NCI-H187 (cell line): ENCODE measurements around the gene SYNDIG1.

Experiments
- DNase-seq, 2 experiments: peaks; one replicate each; lab custom pipeline; 2025; lab: John Stamatoyannopoulos, UW

SYNDIG1 gene

DNA sequence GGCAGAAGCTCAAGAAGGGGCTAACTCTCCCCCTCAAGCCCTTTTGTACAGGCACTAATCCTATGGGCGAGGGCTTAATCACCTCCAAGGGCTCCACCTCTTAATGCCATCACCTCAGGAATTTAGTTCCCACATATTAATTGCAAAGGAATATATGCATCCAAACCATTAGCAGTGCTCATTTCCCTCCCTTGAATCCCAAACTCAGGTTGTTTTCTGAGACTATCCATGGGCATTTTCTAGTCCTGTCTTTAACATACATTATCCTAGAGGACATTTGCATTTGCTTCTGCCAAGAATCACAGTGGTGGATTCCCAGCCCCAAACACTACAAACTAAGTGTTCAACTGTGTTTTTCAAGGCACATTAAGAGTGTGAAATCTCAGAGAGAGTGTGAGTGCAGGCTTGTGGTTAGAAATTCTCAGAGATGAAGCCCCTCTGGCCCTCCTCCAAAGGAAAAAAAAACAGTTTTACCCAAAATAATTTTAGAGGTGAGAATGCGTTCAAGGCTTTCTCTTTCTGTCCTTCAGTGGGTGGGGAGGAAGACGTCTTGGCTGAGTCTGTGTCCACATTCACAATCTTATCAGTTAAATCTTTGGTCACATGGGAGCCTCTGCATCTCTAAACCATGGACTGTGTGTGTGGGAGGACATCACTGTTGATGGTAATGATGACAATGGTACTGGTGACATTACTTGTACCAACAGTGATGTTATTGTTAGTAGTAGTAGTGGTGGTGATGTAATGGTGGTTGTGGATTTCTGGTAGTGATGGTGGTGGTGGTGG is 59.3 kb downstream of the SYNDIG1 start:
- DNase-seq = no peak

DNA sequence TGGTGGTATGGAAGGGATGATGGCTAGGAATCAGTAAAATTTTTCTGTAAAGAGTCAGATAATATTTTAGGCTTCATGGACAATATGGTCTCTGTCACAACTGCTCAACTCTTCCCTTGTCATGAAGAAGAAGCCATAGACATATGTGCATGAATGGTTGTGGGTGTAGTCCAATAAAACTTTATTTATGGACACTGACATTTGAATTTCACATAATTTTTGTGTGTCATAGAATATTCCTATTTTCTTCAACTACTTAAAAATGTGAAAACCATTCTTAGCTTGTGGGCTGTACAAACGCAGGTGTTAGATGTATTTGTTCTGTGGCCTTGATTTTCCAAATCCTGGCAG is 59.9 kb downstream of the SYNDIG1 start:
- no peak for DNase-seq

DNA sequence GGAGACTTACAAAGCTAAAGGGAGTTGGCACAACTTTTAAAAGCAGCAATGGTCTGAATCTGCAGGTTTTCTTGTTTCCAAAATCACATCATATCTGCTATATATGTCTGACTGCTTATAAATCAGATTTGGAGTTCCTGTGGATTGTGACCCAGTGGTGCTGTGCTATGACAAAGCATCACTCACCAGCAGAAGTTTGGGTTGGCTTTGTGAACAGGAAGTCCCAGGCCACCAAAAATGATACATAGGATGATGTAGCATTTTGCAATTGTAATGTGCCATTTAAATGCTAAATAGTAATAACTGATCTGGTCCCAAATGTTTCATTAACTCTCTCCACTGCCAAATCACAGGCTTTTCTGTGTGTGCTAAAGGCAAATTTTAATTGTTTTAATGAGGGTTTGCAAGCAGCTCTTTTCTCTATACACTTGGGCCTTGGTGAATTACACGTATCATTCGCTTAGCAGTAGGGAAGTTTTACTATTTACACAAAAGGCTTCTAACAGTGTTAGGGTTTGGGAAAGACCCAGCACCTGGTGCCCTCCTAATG is 60.8 kb downstream of the SYNDIG1 start:
- DNase-seq = no peak

GRCh38 chr20:24531202-24531601 is 61.8 kb downstream of the SYNDIG1 start:
- DNase-seq = no peak

- no peak for DNase-seq
Observed at GRCh38 chr20:24531631-24532419, 62.4 kb downstream of the SYNDIG1 start.

- DNase-seq = no peak
Observed at GRCh38 chr20:24533449-24533848, 64.0 kb downstream of the SYNDIG1 start.

DNA sequence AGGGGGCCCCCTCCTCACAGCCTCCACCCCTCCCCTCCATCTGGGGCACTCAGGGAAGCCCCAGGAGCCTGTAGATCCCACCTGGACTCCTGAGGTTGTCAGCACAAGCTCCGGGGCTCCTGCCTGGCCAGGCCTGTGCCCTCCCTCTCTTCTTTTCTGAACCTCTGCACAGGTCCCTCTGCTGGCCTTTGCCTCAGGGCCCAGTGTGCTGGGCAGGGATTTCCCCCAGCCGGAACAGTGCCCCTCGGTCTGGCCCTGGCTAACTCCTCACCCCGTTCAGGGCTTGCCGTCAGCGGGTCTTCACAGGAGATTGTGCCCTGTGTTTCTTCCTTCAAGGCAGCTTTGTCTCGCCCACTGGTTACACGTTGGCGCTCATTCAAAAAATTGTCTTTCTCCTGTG is 64.9 kb downstream of the SYNDIG1 start:
- no peak for DNase-seq

DNA sequence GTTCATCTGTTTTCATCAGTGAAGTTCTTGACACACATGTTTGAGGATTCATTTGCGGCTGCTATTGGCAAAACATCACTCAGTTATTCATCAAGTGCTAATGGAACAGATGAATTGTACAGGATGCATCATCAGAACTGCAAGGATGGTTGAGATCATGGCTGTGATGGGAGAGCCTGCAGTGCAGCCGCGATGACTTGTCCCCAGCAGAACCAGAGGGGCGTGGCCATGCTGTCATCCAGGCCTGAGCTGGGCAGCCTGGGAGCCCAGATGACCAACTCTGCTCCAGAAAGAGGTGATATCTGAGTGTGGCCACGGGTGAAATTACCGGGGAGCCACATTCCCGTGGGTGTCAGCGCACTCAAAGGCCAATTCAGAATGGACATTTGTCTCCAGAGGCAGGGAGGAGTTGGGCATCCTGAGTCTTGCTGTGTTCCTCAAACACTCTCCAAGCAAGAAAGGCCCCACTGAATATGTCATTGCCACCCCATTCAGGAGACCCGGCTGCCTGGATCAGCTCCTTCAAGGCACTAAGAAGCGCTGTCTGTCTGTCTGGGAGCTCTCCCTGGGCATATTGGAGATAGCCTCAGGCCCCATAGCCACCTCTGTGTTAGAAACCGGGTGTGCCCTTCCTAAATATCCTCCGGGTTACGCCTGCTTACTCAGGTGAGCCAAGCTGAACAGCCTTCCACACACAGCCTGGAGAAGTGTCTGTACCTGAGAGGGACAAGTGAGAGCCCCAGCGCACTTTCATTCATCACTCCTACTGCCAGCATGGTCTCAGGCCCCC is 66.7 kb downstream of the SYNDIG1 start:
- DNase-seq = no peak

DNA sequence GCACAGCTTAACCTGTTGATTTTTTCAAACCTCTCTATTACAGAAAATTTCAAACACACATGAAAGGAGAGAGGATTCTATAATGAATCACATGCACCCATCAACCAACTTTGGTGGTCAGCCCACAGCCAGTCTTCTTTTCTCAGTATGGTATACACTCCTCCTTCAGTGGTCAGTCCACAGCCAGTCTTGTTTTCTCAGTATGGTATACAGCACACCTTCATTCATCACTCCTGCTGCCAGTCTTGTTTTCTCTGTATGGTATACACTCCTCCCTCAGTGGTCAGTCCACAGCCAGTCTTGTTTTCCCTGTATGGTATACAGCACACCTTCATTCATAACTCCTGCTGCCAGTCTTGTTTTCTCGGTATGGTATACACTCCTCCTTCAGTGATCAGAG is 67.8 kb downstream of the SYNDIG1 start:
- no peak for DNase-seq

DNA sequence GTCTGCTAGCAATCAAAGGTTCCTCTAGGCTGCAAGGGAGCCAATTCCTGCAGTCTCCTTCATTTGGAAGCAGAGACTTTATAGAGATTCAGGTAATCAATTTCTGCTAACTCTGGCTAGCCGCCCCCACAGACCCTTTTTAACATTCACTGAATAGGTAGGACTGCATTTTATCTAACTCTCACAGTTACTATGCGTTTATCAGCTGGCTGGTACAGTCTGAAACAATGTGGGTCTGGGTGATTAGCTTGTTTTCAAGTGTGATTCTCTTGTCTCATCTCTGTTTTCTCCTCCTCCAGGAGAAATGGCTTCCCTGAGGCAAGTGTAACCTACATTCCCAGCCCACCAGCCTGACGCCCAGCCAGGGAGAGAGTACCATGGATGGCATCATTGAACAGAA is 73.3 kb downstream of the SYNDIG1 start:
- no peak for DNase-seq

- no peak for DNase-seq
Observed at GRCh38 chr20:24543168-24543567, 73.7 kb downstream of the SYNDIG1 start.

GRCh38 chr20:24543741-24544140 is 74.3 kb downstream of the SYNDIG1 start:
- DNase-seq = no peak

DNA sequence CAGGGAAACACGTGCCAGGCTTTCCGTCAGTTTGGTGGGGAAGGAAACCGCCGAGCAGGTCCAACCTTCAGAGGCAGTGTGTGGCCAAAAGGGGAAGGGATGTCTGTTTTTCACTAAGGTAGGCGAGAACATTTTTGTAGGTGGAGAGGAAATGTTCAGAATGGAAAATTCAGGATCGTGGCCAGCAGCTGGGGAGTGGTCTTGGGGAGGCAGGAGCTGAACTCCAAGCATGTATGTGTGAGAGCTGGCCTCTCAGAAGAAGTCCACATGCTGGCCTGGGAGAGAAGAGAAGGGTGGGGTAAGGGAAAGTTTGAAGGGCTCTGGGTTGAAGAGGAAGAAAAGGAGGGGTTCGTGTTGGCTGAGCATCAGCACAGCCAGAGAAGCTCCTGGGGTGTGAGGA is 74.9 kb downstream of the SYNDIG1 start:
- DNase-seq = no peak

- no peak for DNase-seq
Observed at GRCh38 chr20:24545168-24545567, 75.7 kb downstream of the SYNDIG1 start.

DNA sequence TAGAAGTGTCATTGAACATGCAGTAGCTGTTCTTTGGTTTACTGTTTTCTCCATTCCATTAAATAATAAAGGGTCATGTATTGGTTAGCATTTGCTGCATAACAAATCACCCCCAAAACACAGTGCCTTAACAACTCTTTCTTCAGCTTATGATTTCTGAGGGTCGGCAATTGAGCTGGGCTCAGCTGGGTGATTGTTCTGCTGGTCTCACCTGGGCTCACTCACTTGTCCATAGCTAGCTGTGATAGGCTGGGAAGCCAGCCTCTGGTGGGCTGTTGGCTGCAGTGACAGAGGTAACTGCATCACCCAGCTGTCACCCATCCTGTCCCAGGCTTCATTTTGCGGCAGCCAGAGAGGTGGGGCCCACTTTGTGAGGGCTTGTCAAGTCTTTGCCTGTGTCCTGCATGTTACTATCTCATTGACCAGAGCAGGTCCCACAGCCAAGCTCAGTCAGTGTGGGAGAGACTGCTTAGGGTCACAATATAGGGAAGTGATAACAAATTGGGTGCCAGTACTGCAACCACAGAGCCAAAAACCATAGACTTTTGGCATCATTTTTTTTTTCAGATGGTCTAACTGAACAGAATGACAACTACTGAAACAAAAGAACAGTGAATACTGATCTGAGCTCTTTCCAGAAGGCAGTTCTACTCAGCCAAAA is 76.9 kb downstream of the SYNDIG1 start:
- no peak for DNase-seq

DNA sequence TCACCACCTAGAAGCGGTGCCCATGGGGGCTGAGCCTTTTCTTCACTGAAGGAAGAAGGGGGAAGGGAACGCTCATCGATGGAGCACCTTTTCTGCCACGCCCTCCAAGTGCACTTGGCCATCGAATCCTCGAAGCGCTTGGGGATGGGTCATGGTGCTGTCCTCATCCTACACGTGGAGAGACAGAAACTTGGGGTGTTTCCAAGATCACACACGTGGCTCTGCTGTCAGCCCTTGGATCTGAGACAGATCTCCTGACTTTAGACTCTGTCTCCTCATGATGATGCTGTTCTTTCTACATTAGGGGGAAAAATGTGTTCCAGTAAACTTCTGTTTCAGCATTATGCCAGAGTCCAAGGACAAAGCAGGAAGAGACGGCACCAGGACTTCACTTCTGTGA is 78.5 kb downstream of the SYNDIG1 start:
- no peak for DNase-seq

GRCh38 chr20:24559114-24559732 is 89.8 kb downstream of the SYNDIG1 start:
- no peak for DNase-seq

DNA sequence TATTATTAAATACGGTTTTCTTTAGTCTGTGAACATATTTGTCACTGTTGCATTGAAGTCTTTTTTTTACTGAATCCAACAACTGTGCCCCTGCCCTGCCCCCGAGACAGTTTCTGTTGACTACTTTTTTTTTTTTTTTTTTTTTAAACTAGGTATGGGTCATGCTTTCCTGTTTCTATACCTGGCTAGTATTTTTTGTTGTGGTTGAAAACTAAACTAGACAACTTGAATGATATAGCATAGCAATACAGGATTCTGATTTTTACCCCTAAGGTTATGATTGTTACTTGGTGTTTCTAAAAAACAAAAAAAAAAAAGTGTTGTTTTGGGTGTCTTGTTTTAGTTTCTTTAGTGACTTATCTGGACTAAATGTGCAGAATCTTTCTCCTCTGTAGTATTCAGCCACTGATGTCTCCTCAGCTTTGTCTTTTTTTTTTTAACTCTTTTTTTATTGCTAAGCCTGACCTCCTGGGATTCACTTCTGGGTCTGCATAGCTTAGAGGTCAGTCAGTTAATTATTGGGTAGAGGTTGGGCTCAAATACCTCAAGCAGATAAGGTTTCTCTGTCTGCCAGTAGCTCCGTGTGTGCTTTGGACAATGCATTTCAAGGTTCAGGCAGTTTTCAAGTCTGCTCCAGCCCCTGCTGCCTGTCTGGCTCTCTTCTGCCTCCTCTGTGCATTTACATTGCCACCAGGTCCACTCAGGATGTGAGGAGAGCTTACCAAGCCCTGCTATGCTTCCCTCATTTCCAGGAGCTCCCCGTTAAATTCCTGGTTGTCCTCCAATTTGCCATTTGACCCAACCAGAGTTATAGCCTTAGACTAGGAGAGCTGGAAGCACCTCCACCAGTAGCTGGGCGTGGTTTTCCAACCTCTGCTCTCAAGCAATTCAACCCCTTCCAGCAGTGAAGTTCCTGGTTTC is 91.4 kb downstream of the SYNDIG1 start:
- DNase-seq = no peak

GRCh38 chr20:24565835-24566351 is 96.5 kb downstream of the SYNDIG1 start:
- no peak for DNase-seq

GRCh38 chr20:24566656-24567055 is 97.2 kb downstream of the SYNDIG1 start:
- DNase-seq = no peak
